Endothelial cell of hepatic sinusoid (primary cell): ENCODE measurements around the gene CCDC88B.

Experiments
- in situ Hi-C: cut with HindIII; loops from 2 replicates; pipeline ENCODE4 v1.10.0; 2017; ENCODE audit warnings: low sequenced_read_pairs

CCDC88B gene

GRCh38 chr11:64406221-64406946, 66.4 kb downstream of the CCDC88B start:
- in situ Hi-C loops, result no loop called here
